GM12873 (cell line): ENCODE data around the gene AUTS2.

Source experiments
- TF ChIP-seq, protein P1 (sequence below): IDR thresholded peaks from 2 replicates; pipeline ENCODE4 v1.5.1; 2012; ENCODE audit warnings: low read depth, mild to moderate bottlenecking, moderate library complexity, low read length, control low read depth; ENCODE audit not compliant: insufficient read depth; ENCODE audit errors: missing control alignments

AUTS2 gene

DNA sequence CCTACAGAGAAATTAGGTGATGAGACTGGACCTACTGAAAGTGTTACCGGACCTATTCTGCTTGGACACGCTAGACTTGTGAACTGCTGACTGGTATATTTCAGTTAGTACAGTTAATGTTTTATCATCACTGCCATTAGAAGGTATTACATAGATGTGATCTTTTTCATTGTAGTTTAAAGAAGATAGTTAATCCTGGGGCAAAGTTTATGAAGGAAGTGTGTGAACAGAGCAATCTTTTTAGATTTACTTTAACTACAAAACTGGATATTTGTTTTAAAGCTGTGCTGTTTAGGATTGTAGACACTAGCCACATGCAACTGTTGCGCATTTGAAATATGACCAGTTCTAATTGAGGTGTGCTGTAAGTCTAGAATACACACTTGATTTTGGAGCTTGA lies 446.7 kb downstream of the AUTS2 start:
- TF ChIP-seq, protein P1, sequence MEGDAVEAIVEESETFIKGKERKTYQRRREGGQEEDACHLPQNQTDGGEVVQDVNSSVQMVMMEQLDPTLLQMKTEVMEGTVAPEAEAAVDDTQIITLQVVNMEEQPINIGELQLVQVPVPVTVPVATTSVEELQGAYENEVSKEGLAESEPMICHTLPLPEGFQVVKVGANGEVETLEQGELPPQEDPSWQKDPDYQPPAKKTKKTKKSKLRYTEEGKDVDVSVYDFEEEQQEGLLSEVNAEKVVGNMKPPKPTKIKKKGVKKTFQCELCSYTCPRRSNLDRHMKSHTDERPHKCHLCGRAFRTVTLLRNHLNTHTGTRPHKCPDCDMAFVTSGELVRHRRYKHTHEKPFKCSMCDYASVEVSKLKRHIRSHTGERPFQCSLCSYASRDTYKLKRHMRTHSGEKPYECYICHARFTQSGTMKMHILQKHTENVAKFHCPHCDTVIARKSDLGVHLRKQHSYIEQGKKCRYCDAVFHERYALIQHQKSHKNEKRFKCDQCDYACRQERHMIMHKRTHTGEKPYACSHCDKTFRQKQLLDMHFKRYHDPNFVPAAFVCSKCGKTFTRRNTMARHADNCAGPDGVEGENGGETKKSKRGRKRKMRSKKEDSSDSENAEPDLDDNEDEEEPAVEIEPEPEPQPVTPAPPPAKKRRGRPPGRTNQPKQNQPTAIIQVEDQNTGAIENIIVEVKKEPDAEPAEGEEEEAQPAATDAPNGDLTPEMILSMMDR = no peak

- TF ChIP-seq, protein P1 = no peak
Measured at GRCh38 chr7:70047384-70047783, 449.1 kb downstream of the AUTS2 start.

- TF ChIP-seq, protein P1 = no peak
Measured at GRCh38 chr7:70047891-70048448, 449.7 kb downstream of the AUTS2 start.

DNA sequence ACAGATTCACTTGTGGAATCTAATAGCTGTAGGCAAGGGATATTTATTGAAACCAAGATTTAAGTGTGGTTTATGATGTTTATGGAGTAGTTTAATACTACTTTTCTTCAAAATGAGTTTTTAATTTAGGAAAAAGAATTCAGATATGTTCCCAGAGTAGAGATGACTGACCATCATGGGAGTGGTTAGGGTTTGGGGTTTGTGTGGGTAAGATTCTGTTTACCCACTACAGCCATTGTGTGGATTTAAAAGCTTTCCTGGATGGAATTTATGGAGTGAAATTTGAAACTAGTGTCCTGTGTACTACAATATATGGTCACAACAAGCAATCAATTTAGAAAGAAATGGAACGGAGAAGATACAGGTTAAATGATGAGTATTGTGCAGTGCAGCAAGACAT lies 453.5 kb downstream of the AUTS2 start:
- TF ChIP-seq, protein P1 = no peak

DNA sequence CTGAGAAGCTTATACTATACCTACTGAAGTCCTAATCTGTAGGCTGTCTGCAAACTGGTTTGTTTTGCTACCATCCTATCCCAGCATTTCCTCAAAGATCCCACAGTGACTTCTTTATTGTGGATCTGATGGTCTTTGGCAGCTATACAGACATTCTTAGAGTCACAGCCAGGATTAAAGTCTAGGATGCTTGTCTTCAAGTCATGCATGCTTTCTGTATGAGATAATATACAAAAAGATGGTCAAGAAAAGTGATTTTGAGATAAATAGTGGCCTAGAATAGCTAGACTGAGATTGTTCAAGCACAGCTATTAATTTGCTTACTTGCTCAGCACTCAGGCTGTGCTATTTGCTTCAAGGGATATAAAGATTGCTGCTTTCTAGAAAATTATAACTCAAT lies 454.4 kb downstream of the AUTS2 start:
- TF ChIP-seq, protein P1 = no peak

- TF ChIP-seq, protein P1 = no peak
Measured at GRCh38 chr7:70053421-70053820, 455.1 kb downstream of the AUTS2 start.

GRCh38 chr7:70053989-70054388 lies 455.7 kb downstream of the AUTS2 start:
- TF ChIP-seq, protein P1 = no peak
